NCI-H2196 treated with DMSO at 0.1 percent for 48 hours (cell line): ENCODE results near the gene GOLGA6A.

Experiments used
- DNase-seq: peaks from one replicate; lab custom pipeline; 2025; ENCODE audit not compliant: unreplicated experiment; lab: John Stamatoyannopoulos, UW

Gene GOLGA6A

DNA sequence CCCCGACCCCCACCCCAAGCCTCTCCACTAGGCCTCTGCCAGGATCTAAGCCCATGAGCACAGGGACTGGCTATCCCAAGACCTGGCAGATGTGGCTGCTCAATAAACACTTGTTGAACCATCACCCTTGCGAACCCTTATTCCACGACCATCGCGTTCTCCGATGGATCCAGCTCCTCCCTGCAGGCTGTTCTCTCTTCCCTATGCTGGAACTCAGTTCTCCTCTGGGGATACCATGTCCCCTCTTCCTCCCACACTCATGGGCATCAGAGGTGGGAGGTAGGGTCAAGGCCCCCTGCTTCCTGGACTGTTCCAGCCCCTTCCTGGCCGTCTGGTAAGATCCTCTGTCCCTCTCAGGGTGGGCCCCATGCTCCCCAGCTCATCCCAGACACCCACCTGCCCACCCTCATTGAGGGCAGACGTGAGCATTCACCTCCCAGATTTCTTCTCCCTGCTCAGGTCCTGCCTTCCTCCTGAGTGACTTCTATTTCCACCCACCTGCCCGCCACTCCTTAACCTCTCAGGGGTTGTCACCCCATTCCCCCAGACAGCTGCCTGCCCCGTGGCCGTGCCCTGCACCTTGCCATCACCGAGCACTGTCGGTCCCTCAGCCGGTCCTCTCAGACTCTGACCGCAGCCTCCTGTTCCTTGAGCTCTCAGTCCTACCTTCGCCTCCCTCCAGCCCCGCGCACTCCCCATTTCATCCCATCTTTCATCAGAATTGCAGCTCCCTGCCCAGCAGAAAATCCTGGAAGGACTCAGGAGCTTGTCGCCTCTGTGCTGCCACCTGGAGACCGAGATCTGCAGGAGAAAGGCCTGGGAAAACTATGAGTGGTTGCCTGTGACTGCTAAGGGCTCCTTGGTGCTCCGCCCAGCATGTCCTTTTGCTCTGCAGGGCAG is 45.8 kb downstream of the GOLGA6A start:
- no peak for DNase-seq

DNA sequence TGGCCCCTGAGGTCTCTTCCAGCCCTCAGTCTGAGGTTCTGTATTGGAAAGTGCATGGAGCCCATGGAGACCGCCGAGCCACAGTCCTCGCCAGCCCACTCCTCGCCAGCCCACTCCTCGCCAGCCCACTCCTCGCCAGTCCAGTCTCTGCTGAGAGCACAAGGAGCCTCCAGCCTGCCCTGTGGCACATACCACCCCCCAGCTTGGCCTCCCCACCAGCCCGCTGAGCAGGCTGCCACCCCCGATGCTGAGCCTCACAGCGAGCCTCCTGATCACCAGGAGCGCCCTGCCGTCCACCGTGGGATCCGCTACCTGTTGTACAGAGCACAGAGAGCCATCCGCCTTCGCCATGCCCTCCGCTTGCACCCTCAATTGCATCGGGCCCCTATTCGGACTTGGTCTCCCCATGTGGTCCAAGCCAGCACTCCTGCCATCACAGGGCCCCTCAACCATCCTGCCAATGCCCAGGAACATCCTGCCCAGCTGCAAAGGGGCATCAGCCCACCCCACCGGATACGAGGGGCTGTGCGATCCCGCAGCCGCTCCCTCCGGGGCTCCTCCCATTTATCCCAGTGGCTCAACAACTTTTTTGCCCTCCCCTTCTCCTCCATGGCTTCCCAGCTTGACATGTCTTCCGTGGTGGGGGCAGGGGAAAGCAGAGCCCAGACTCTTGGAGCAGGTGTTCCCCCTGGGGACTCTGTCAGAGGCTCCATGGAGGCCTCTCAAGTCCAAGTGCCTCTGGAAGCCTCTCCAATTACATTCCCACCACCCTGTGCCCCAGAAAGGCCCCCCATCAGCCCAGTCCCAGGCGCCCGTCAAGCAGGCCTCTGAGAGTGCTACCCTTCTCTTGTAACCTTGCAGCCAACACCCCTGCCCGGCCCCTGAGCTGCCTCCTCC is 47.0 kb downstream of the GOLGA6A start:
- no peak for DNase-seq

GRCh38 chr15:74034206-74034755 is 48.1 kb downstream of the GOLGA6A start:
- DNase-seq = no peak

- DNase-seq = no peak
These were observed 49.5 kb downstream of the GOLGA6A start for GRCh38 chr15:74032606-74033561.

- no peak for DNase-seq
These were observed 50.3 kb downstream of the GOLGA6A start for GRCh38 chr15:74032046-74032445.

GRCh38 chr15:74028646-74029045 is 53.7 kb downstream of the GOLGA6A start:
- no peak for DNase-seq

DNA sequence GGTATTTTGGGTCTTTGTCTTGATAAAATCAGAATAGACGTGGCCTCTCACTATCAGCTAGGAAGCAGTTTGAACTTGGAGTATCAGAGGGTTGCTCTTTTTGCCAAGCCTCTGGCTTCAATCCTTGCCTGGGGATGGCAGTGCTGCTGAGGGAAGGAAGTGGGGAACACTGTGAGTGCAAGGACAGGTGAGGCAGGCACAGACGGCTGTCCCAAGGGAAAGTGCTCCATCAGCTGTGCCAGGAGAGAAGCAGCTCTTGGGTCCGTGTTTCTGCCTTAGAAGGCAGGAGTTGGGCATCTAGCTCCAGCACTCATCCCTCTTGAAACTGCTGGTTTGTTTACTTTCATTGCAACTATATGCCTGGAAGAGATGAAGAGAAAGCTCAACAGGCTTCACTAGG is 54.7 kb downstream of the GOLGA6A start:
- no peak for DNase-seq

DNA sequence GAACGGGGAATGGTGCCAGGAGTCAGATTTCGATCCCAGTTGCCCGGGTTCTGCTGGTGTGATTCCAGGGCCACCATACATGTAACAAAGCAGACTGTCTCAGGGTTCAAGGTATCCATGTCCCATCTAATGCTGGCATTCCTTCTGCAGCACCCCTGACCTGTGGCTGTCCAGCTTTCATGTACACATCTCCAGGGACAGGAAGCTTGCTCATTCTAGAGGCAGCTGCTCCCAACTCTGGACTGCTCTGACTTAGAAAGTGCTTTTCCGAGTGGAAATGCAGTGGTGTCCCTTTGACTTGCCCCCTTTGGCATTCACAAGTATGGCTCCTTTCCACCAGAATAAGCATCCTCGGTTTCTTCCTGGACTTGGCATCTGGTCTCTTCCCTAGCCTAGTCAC is 56.9 kb downstream of the GOLGA6A start:
- no peak for DNase-seq

- no peak for DNase-seq
These were observed 57.7 kb downstream of the GOLGA6A start for GRCh38 chr15:74024687-74025086.

GRCh38 chr15:74022706-74023470 is 59.5 kb downstream of the GOLGA6A start:
- DNase-seq = no peak
